Epithelial cell of esophagus (primary cell): ENCODE measurements around the gene TSHR.
"Not testable (repeated sequence)": the region's sequence is repeated elsewhere in the genome, so short reads cannot be mapped to it uniquely, and the experiment has no call there.

ENCODE experiments used
- DNase-seq: peaks from one replicate; pipeline ENCODE4 v3.0.0; 2010; ENCODE audit warnings: low read depth
- H3K4me3 ChIP-seq: 2 replicates; pipeline ENCODE4 v1.5.1; 2011; ENCODE audit warnings: mild to moderate bottlenecking, low read length, control low read depth
- CTCF ChIP-seq: IDR thresholded peaks from 2 replicates; pipeline ENCODE4 v1.5.1; 2011; ENCODE audit warnings: low read depth, mild to moderate bottlenecking, low read length, control low read depth, inconsistent platforms; ENCODE audit not compliant: insufficient read depth; ENCODE audit errors: missing control alignments

TSHR gene

GRCh38 chr14:81105378-81105777 lies 150.0 kb downstream of the TSHR start:
- H3K4me3 ChIP-seq, result no peak overlapping the region
- DNase-seq, result no peak
- no peak for TF ChIP-seq CTCF

GRCh38 chr14:81105961-81106360 lies 150.5 kb downstream of the TSHR start:
- no peak overlapping the region for H3K4me3 ChIP-seq
- TF ChIP-seq CTCF, result no peak
- DNase-seq, result no peak

- H3K4me3 ChIP-seq, result no peak overlapping the region
- TF ChIP-seq CTCF, result no peak
- no peak for DNase-seq
Measured at GRCh38 chr14:81110186-81110585, 154.8 kb downstream of the TSHR start.

GRCh38 chr14:81113176-81113575 lies 157.8 kb downstream of the TSHR start:
- no peak for DNase-seq
- no peak for TF ChIP-seq CTCF
- H3K4me3 ChIP-seq, result no peak overlapping the region

GRCh38 chr14:81113945-81114820 lies 158.8 kb downstream of the TSHR start:
- not testable (repeated sequence) for DNase-seq, H3K4me3 ChIP-seq

- no peak for TF ChIP-seq CTCF
- H3K4me3 ChIP-seq, result no peak overlapping the region
- DNase-seq, result no peak
Measured at GRCh38 chr14:81120501-81120900, 165.1 kb downstream of the TSHR start.

- no peak overlapping the region for H3K4me3 ChIP-seq
- no peak for TF ChIP-seq CTCF
- no peak for DNase-seq
Measured at GRCh38 chr14:81122326-81122725, 166.9 kb downstream of the TSHR start.

GRCh38 chr14:81123811-81124210 lies 168.4 kb downstream of the TSHR start:
- no peak overlapping the region for H3K4me3 ChIP-seq
- DNase-seq, result no peak
- no peak for TF ChIP-seq CTCF
